ENCODE results near the gene PSEN1. TPM values are rescaled to one million over a fixed set of nuclear protein-coding genes. Genes with fewer than 3 reads are reported as not detected.

PSEN1 gene
- 10 to 100 TPM; 43.1 to 56.9 (median 53.2) TPM for polyA plus RNA-seq (ENCODE audit: insufficient read depth in 1 of 5, insufficient read length in 5 of 5, low replicate concordance in 1 of 5)
- long read RNA-seq, donor 1, full-length matches to known transcripts: 10 of 17 reads
- long read RNA-seq, donor 1, partial matches to known transcripts: 7 of 17 reads
- long read RNA-seq, donor 1, other reads (novel, unspliced or antisense): 0 of 17 reads
- long read RNA-seq, donor 2, full-length matches to known transcripts: 6 of 6 reads
- long read RNA-seq, donor 2, partial matches to known transcripts: 0 of 6 reads
- long read RNA-seq, donor 2, other reads (novel, unspliced or antisense): 0 of 6 reads
- long read RNA-seq, donor 3, full-length matches to known transcripts: 5 of 5 reads
- long read RNA-seq, donor 3, partial matches to known transcripts: 0 of 5 reads
- long read RNA-seq, donor 3, other reads (novel, unspliced or antisense): 0 of 5 reads
- long read RNA-seq, donor 4, full-length matches to known transcripts: 11 of 11 reads
- long read RNA-seq, donor 4, partial matches to known transcripts: 0 of 11 reads
- long read RNA-seq, donor 4, other reads (novel, unspliced or antisense): 0 of 11 reads
- long read RNA-seq, donor 5, full-length matches to known transcripts: 15 of 15 reads
- long read RNA-seq, donor 5, partial matches to known transcripts: 0 of 15 reads
- long read RNA-seq, donor 5, other reads (novel, unspliced or antisense): 0 of 15 reads
- long read RNA-seq, donor 6, full-length matches to known transcripts: 13 of 73 reads
- long read RNA-seq, donor 6, partial matches to known transcripts: 60 of 73 reads
- long read RNA-seq, donor 6, other reads (novel, unspliced or antisense): 0 of 73 reads
- long read RNA-seq, donor 7, full-length matches to known transcripts: 17 of 48 reads
- long read RNA-seq, donor 7, partial matches to known transcripts: 31 of 48 reads
- long read RNA-seq, donor 7, other reads (novel, unspliced or antisense): 0 of 48 reads
- long read RNA-seq, donor 8, full-length matches to known transcripts: 5 of 5 reads
- long read RNA-seq, donor 8, partial matches to known transcripts: 0 of 5 reads
- long read RNA-seq, donor 8, other reads (novel, unspliced or antisense): 0 of 5 reads

GRCh38 chr14:73136387-73137225 lies at the start of gene PSEN1:
TSS of gene PSEN1 (plus strand) at chr14:73136507. CDS start at chr14:73148020, 11,513 bp downstream.
- DNase-seq: peak; percentile 94 to 95

- DNase-seq: no peak
These were observed 45.3 kb upstream of the PSEN1 start for GRCh38 chr14:73091044-73091443.

- DNase-seq: no peak
These were observed 38.9 kb upstream of the PSEN1 start for GRCh38 chr14:73097421-73097820.

- no peak for DNase-seq
These were observed 36.0 kb upstream of the PSEN1 start for GRCh38 chr14:73100334-73100733.

- no peak for DNase-seq
These were observed 33.4 kb upstream of the PSEN1 start for GRCh38 chr14:73102806-73103497.

- DNase-seq: no peak
These were observed 31.3 kb upstream of the PSEN1 start for GRCh38 chr14:73105050-73105449.

- no peak for DNase-seq
These were observed 30.6 kb upstream of the PSEN1 start for GRCh38 chr14:73105727-73106126.

- no peak for DNase-seq
These were observed 20.1 kb upstream of the PSEN1 start for GRCh38 chr14:73116079-73116665.

GRCh38 chr14:73124180-73124894 lies 12.0 kb upstream of the PSEN1 start:
- DNase-seq: no peak

- DNase-seq: no peak
These were observed 11.1 kb upstream of the PSEN1 start for GRCh38 chr14:73125169-73125588.

- no peak for DNase-seq
These were observed 10.6 kb upstream of the PSEN1 start for GRCh38 chr14:73125746-73126145.

- no peak for DNase-seq
These were observed 2.5 kb upstream of the PSEN1 start for GRCh38 chr14:73133795-73134194.

- DNase-seq: no peak
These were observed 271 bp upstream of the PSEN1 start for GRCh38 chr14:73136085-73136386.

- DNase-seq: no peak
These were observed 4.6 kb downstream of the PSEN1 start for GRCh38 chr14:73140811-73141323.

GRCh38 chr14:73142216-73142615 lies 5.9 kb downstream of the PSEN1 start:
- DNase-seq: no peak

GRCh38 chr14:73143003-73143402 lies 6.7 kb downstream of the PSEN1 start:
- no peak for DNase-seq

- DNase-seq: no peak
These were observed 7.3 kb downstream of the PSEN1 start for GRCh38 chr14:73143617-73144016.

GRCh38 chr14:73145371-73145770 lies 9.1 kb downstream of the PSEN1 start:
- no peak for DNase-seq

GRCh38 chr14:73146111-73146510 lies 9.8 kb downstream of the PSEN1 start:
- no peak for DNase-seq

GRCh38 chr14:73149753-73150152 lies 13.4 kb downstream of the PSEN1 start:
- no peak for DNase-seq

All from right lung (tissue), 10 donors.